ENCODE measurements around the gene ISOC2. TPM values are rescaled to one million over a fixed set of nuclear protein-coding genes. Genes with fewer than 3 reads are reported as not detected.
"Not testable (repeated sequence)": the region's sequence is repeated elsewhere in the genome, so short reads cannot be mapped to it uniquely, and the experiment has no call there.

Gene ISOC2
- total and polyA plus RNA-seq, 8 donors = 23.8 to 49.4 (median 31.8) TPM

- Histone ChIP-seq H3K4me3 (peak overlapping the region; percentile 84 to 97), H3K27ac (peak overlapping the region; percentile 95 to 100), H3K36me3 (peaks cover 0 to 24% of the 10 kb centered on the region in 2 donors), H3K4me1 (peaks cover 8 to 24% of the 10 kb centered on the region in 2 donors), H3K27me3 (no peaks in the 10 kb centered on the region), H3K9me3 (no peaks in the 10 kb centered on the region)
- no peak for TF ChIP-seq CTCF (IDR thresholded peaks at IDR 0.05)
- DNase-seq (no peak), ATAC-seq (no peak)
- intact Hi-C loops (cut with DNase I) = no loop called here
Observed at GRCh38 chr19:55408533-55408872, 52.9 kb downstream of the ISOC2 start.

GRCh38 chr19:55407800-55408532 lies 53.5 kb downstream of the ISOC2 start:
- ATAC-seq = peak; percentile 98
- H3K4me3 ChIP-seq = peak overlapping the region; percentile 84 to 97
- H3K27me3 ChIP-seq = no peaks in the 10 kb centered on the region
- TF ChIP-seq CTCF (IDR thresholded peaks at IDR 0.05) = no peak
- no peaks in the 10 kb centered on the region for H3K9me3 ChIP-seq
- H3K27ac ChIP-seq = peak overlapping the region; percentile 95 to 100
- peaks cover 8 to 24% of the 10 kb centered on the region in 2 donors for H3K4me1 ChIP-seq
- intact Hi-C loops (cut with DNase I) = no loop called here
- peak; percentile 97 to 100 (median 98) for DNase-seq
- H3K36me3 ChIP-seq = peaks cover 0 to 29% of the 10 kb centered on the region in 2 donors

GRCh38 chr19:55407550-55407799 lies 54.0 kb downstream of the ISOC2 start, which contains the start of gene UBE2S:
TSS of gene UBE2S (minus strand) at chr19:55407788. CDS start at chr19:55407589, 199 bp downstream.
- H3K9me3 ChIP-seq; intact Hi-C loops (cut with DNase I); H3K27me3 ChIP-seq; ATAC-seq; DNase-seq: not testable (repeated sequence)
- H3K27ac ChIP-seq = peak within 1 kb of the TSS; percentile 95 to 100
- peaks cover 8 to 24% of the 10 kb centered on the region in 2 donors for H3K4me1 ChIP-seq
- H3K36me3 ChIP-seq = peaks cover 0 to 34% of the 10 kb centered on the region in 2 donors
- peak within 1 kb of the TSS; percentile 84 to 97 for H3K4me3 ChIP-seq

GRCh38 chr19:55406826-55407549 lies 54.5 kb downstream of the ISOC2 start:
- Histone ChIP-seq H3K9me3 (no peaks in the 10 kb centered on the region), H3K4me3 (peak overlapping the region; percentile 84 to 97), H3K27me3 (no peaks in the 10 kb centered on the region), H3K36me3 (peaks cover 0 to 39% of the 10 kb centered on the region in 2 donors), H3K4me1 (peaks cover 8 to 24% of the 10 kb centered on the region in 2 donors), H3K27ac (peak overlapping the region; percentile 95 to 100)
- intact Hi-C loops (cut with DNase I) = no loop called here
- peak; percentile 5 for ATAC-seq
- TF ChIP-seq CTCF (IDR thresholded peaks at IDR 0.05) = no peak
- DNase-seq = peak in 2 of 4 donors; percentile 47 to 88

- no peaks in the 10 kb centered on the region for H3K9me3 ChIP-seq
- DNase-seq = peak in 1 of 4 donors; percentile 2
- H3K27me3 ChIP-seq = no peaks in the 10 kb centered on the region
- no peak for TF ChIP-seq CTCF (IDR thresholded peaks at IDR 0.05)
- peaks cover 0 to 46% of the 10 kb centered on the region in 2 donors for H3K36me3 ChIP-seq
- intact Hi-C loops (cut with DNase I) = no loop called here
- ATAC-seq = no peak
- peaks cover 8 to 24% of the 10 kb centered on the region in 2 donors for H3K4me1 ChIP-seq
- H3K4me3 ChIP-seq = peak overlapping the region; percentile 84 to 97
- H3K27ac ChIP-seq = no peak overlapping the region
Observed at GRCh38 chr19:55406091-55406825, 55.2 kb downstream of the ISOC2 start.
